ENCODE results near the gene PSORS1C2.

Gene PSORS1C2

GRCh38 chr6:31135710-31136109 is 3.2 kb downstream of the PSORS1C2 start:
- no peak for DNase-seq

- DNase-seq = no peak
These were observed 6.1 kb downstream of the PSORS1C2 start for GRCh38 chr6:31132806-31133205.

DNA sequence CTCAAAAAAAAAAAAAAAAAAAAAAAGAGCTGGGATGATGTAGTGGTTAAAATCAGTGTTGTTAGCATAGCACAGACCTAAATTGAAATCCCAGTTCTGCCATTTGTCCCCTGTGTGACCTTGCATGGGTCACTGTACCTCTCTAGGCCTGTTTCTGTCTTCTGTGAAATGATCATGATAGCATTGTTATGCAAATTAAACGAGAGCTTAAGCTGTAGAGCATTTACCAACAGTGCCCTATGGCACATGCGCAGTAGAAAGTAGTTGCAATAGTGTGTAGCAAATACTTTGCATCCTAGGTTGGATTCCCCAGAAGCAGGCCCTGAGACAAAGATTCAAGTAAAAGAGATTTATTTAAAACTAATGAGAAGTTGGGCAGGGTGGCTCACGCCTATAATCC is 7.3 kb downstream of the PSORS1C2 start:
- no peak for DNase-seq

DNA sequence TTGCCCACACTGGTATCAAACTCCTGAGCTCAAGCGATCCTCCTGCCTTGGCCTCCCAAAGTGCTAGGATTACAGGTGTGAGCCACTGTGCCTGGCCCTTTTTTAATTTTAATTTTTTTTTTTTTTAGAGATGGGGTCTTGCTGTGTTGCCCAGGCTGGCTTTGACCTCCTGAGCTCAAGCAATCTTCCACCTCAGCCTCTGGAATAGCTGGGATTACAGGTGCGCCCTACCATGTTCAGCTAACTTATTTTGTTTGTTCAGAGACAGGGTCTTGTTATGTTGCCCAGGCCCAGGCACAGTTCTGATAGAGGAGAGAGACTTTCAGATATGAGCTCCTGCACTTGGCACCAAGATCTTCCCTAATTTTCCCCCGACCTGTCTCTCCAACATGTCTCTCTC is 8.1 kb downstream of the PSORS1C2 start:
- DNase-seq = no peak

DNA sequence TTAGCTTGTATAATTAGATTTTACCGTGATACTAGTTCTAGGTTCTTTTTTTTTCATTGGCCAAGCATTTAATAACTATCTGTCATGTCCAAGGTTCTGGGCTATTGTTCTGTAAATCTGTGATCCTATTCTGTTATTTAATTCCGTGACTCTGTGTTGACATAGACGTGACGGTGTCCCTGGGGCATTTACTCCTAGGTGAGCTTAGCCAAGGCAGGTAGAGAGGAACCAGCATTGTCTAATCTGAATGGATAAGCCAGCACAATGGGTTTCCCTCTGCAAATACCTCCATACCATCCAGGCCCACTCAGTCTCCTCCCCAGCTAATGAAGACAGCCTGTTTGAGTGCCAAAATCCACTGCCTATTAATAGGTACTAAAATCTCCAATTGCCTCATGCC is 9.7 kb downstream of the PSORS1C2 start:
- DNase-seq = no peak

GRCh38 chr6:31128093-31128676 is 10.7 kb downstream of the PSORS1C2 start:
- peak in 1 of 2 donors; percentile 26 for DNase-seq

DNA sequence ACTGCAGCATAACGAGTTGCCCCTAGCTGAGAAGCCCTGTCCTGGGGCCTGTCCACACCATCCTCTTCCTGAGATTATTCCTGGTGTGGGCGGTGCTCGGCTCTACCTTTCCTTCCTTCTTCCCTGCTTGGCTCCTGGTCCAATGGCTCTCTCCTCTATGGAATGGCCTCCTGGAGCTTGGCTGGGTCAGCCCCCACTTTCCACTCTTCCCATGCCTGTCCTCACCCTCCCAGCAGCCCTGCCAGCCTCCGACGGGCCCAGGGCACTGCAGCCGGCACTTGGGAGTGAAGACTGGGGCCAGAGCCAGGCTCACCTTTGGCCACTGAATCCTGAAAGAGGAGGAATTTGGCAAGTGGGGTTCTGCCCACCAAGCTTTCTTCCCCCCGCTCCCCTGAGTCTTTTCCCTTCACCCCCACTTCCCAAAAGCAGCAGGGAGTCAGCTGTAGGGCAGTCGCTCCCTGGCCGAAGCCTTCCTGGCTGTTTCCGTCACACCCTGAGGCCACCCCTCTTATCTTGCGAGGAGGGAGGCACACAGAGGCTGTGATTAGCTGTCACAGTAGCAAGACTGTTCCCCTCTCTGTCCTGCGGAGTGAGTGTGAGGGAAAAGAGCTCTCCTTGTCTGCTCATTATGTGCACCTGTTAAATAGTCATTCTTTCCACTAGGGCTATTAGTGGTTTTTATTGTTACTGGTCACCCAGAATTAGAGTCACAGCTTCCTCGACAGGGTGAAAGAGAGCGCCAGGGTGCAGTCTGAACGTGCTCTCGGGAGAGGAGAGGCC is 12.3 kb downstream of the PSORS1C2 start:
- no peak for DNase-seq

GRCh38 chr6:31125586-31126363 is 13.1 kb downstream of the PSORS1C2 start:
- DNase-seq = no peak

DNA sequence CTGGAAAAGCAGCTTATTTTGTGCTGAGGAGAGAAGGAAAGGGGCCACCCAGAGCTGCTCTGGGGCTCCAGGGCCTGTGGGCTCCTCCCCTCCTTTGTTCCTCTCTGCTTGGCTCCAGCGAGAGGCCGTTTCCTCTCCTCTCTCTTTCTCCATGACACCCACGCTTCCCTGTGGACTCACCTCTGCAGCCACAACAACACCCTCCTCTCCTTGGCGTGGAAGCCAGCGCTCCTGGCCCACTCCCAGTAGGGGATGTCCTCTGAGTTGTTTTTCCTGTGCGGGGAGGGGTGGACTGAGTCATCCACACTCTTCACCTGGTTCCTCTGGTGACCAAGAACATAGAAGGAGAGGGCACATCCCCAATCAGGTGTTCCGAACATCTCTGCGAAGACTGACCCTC is 13.7 kb downstream of the PSORS1C2 start:
- DNase-seq = no peak

GRCh38 chr6:31122791-31123706 is 15.8 kb downstream of the PSORS1C2 start:
- peak in 1 of 2 donors; percentile 36 for DNase-seq

DNA sequence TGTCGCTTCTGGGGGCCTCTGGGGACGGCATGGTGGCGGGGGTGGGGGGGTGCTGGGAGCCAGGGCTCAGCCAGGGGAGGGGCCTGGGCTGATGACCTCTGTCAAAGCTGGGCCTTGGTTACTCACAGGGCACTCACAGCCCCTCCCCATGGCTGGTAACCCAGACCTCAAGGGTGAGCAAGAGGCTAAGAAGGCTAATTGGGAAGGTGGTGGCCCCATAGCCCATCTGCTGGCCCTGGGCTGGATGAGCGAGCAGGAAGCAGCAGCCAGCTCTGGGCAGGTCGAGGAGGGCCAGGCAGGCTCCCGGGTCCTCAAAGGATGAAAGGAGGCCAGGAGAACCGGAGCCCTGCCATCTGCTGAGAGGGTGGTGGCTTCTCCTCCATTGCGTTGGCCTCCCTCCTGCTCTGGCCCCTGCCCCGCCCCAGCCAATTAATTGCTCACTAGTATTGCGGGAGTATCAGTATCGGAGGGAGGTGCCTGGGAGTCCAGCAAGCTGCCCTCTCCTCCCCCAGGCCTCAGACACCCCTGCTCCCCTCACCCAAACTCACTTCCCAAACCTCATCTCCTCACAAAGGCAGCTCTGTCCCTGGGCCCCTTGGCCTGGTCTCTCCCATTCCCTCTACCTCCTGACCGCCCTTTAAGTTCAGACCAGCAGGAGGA is 17.6 kb downstream of the PSORS1C2 start:
- no peak for DNase-seq

- no peak for DNase-seq
These were observed 18.5 kb downstream of the PSORS1C2 start, which contains the start of gene CDSN for GRCh38 chr6:31120151-31120915. Gene CDSN, minus strand, starts transcription at chr6:31120446. Its CDS starts 27 bp downstream, at chr6:31120419.

DNA sequence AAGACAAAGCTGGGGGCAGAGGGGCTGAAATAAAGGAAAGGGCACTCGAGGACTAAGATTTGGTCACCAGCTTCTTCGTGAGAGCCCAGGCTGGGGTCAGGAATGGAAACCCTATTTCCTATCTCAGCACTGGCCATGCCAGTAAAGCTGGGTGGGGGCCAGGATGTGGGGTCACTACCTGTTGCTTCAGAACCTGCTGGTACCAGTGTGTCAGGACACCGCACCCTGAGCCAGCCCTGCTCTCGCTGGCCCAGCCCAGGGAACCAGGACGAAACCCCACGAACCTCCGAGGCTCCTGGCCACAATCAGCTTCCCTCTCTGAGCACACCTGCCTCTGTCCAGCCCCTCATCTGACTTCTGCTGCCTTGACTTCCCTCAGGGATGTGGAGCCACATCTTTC is 20.7 kb downstream of the PSORS1C2 start:
- no peak for DNase-seq

- no peak for DNase-seq
These were observed 22.0 kb downstream of the PSORS1C2 start for GRCh38 chr6:31116661-31117385.

GRCh38 chr6:31115941-31116560 is 22.8 kb downstream of the PSORS1C2 start:
- DNase-seq = no peak

- peak in 1 of 2 donors; percentile 11 for DNase-seq
These were observed 23.7 kb downstream of the PSORS1C2 start for GRCh38 chr6:31114970-31115849.

DNA sequence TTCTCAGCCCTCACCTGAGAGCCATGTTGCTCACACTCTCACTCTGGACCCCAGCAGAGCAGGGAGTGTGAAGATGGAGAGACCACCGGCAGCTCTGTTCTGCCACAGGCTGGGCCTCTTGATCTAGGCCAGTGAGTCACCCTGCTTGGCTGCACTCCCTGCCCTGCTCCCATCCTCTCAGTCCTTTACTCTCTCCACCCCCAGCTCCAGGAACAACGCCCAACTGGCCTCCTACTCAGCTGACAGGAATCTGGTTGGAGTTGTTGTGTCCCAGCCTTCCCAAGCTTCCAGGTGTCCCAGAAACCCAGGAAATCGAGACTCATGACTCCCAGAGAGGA is 24.4 kb downstream of the PSORS1C2 start, which contains the start of gene PSORS1C1:
Gene PSORS1C1 (plus strand): TSS at position 260 of the 338 bp plus-strand sequence. CDS start 14,833 bp downstream, outside the sequence.
- DNase-seq = peak in 1 of 2 donors; percentile 55

GRCh38 chr6:31113861-31114540 is 24.9 kb downstream of the PSORS1C2 start:
- no peak for DNase-seq
